Uterus (tissue), 4 donors: ENCODE data around the gene BBC3. TPM values are rescaled to one million over a fixed set of nuclear protein-coding genes. Genes with fewer than 3 reads are reported as not detected.
A peak's percentile ranks its signal among the peaks of the same experiment; 100 is the strongest.

Source experiments
- DNase-seq, 2 donors: peaks; one replicate each; pipeline ENCODE4 v3.0.0-alpha.2; 2019 to 2020
- H3K27ac ChIP-seq, 2 donors: fragments of 200-600 bp; sonication (generic); 1 replicate in 1 of 2; 2 replicates in 1 of 2; pipeline ENCODE4 v1.5.1; 2016 to 2018
- H3K27me3 ChIP-seq, 2 donors: fragments of 200-600 bp; sonication (generic); one replicate each; pipeline ENCODE4 v1.5.1; 2018 to 2019; ENCODE audit warnings: control low read depth in 1 of 2
- H3K36me3 ChIP-seq, 2 donors: fragments of 200-600 bp; sonication (generic); one replicate each; pipeline ENCODE4 v1.5.1; 2019; ENCODE audit warnings: control low read depth in 1 of 2
- H3K4me1 ChIP-seq, 2 donors: fragments of 200-600 bp; sonication (generic); one replicate each; pipeline ENCODE4 v1.5.1; 2018 to 2019; ENCODE audit warnings: control low read depth in 1 of 2
- H3K4me3 ChIP-seq, 2 donors: fragments of 200-600 bp; sonication (generic); 1 replicate in 1 of 2; 2 replicates in 1 of 2; pipeline ENCODE4 v1.5.1; 2018 to 2019; ENCODE audit warnings: mild to moderate bottlenecking in 1 of 2
- H3K9me3 ChIP-seq, 2 donors: fragments of 200-600 bp; sonication (generic); one replicate each; pipeline ENCODE4 v1.5.1; 2019; ENCODE audit warnings: control low read depth in 1 of 2
- CTCF ChIP-seq, 4 experiments: fragments of 200-600 bp in 2 of 4; fragments of 450-650 bp in 2 of 4; sonication (generic) in 2 of 4; IDR thresholded peaks; one replicate each; pipeline ENCODE4 v1.5.1; 2016 to 2019; ENCODE audit warnings: antibody characterized with exemption in 4 of 4, mild to moderate bottlenecking in 2 of 4, moderate library complexity in 1 of 4
- POLR2A ChIP-seq, 2 donors: fragments of 450-650 bp; IDR thresholded peaks; one replicate each; pipeline ENCODE4 v1.6.1; 2016; ENCODE audit warnings: antibody characterized with exemption in 2 of 2, mild to moderate bottlenecking in 1 of 2, moderate library complexity in 1 of 2
- intact Hi-C: fragments of 100-400 bp; cut with DNase I; formaldehyde crosslinking; loops from one replicate; pipeline ENCODE4 v1.15.1; 2023; ENCODE audit warnings: low total_unique reads
- total RNA-seq, 4 donors: library from RNA; depleted of rRNA in 3 of 4; stranded (reverse); fragments of >200 nt in 3 of 4; gene quantifications; one replicate each; pipeline versions ENCODE4 v1.1.0 to v1.2.4, GENCODE V29; 2014 to 2023
- donor health status: DM: yes; HTN: yes; CAD: no.

BBC3 gene
- total RNA-seq, 4 donors from 2014 or later: 3.2 to 11.1 (median 4.8) TPM

- DNase-seq: no peak
- Histone ChIP-seq H3K36me3 (no peaks in the 10 kb centered on the region), H3K4me3 (peak overlapping the region in 1 of 2 donors; percentile 23), H3K27me3 (no peaks in the 10 kb centered on the region), H3K4me1 (peaks cover 4 to 21% of the 10 kb centered on the region in 2 donors), H3K27ac (peak overlapping the region in 1 of 2 donors; percentile 33), H3K9me3 (no peaks in the 10 kb centered on the region)
- TF ChIP-seq CTCF (IDR thresholded peaks at IDR 0.05) (no peak), POLR2A (IDR thresholded peaks at IDR 0.05) (no peak)
- intact Hi-C loops: no loop called here
Measured at GRCh38 chr19:47239152-47239551, 8.2 kb upstream of the BBC3 start.

- Histone ChIP-seq H3K4me3 (no peak overlapping the region), H3K9me3 (no peaks in the 10 kb centered on the region), H3K27me3 (no peaks in the 10 kb centered on the region), H3K27ac (no peak overlapping the region), H3K4me1 (peaks cover 5 to 17% of the 10 kb centered on the region in 2 donors), H3K36me3 (no peaks in the 10 kb centered on the region)
- intact Hi-C loops: no loop called here
- TF ChIP-seq POLR2A (IDR thresholded peaks at IDR 0.05) (no peak), CTCF (IDR thresholded peaks at IDR 0.05) (no peak)
- no peak for DNase-seq
Measured at GRCh38 chr19:47236072-47236675, 5.2 kb upstream of the BBC3 start.

- H3K4me1 ChIP-seq: peaks cover 0 to 5% of the 10 kb centered on the region in 2 donors
- no peak for DNase-seq
- H3K9me3 ChIP-seq: no peaks in the 10 kb centered on the region
- TF ChIP-seq CTCF (IDR thresholded peaks at IDR 0.05) (no peak), POLR2A (IDR thresholded peaks at IDR 0.05) (no peak)
- no peaks in the 10 kb centered on the region for H3K36me3 ChIP-seq
- intact Hi-C loops: no loop called here
- H3K27me3 ChIP-seq: no peaks in the 10 kb centered on the region
- H3K4me3 ChIP-seq: no peak overlapping the region
- H3K27ac ChIP-seq: peak overlapping the region; percentile 87 to 98
Measured at GRCh38 chr19:47232422-47233211, 1.6 kb upstream of the BBC3 start.

- TF ChIP-seq POLR2A (IDR thresholded peaks at IDR 0.05): no peak
- no peak for TF ChIP-seq CTCF (IDR thresholded peaks at IDR 0.05)
- Histone ChIP-seq H3K9me3 (no peaks in the 10 kb centered on the region), H3K4me1 (peaks cover 0 to 5% of the 10 kb centered on the region in 2 donors), H3K4me3 (peak overlapping the region; percentile 30 to 100), H3K27ac (peak overlapping the region; percentile 87 to 98), H3K27me3 (no peaks in the 10 kb centered on the region), H3K36me3 (no peaks in the 10 kb centered on the region)
- intact Hi-C loops: no loop called here
- peak; percentile 88 to 91 for DNase-seq
Measured at GRCh38 chr19:47231215-47232054, 436 bp upstream of the BBC3 start.
